DMS 273 (cell line): ENCODE measurements around the gene SH2D7.
A peak's percentile ranks its signal among the peaks of the same experiment; 100 is the strongest.

Source experiments
- DNase-seq: peaks from one replicate; lab custom pipeline; 2025; ENCODE audit not compliant: unreplicated experiment; lab: John Stamatoyannopoulos, UW

Gene SH2D7

GRCh38 chr15:78092261-78093041 lies at the start of gene SH2D7:
SH2D7 (plus strand) TSS chr15:78092561; CDS start chr15:78092585, 24 bp downstream.
- no peak for DNase-seq

DNA sequence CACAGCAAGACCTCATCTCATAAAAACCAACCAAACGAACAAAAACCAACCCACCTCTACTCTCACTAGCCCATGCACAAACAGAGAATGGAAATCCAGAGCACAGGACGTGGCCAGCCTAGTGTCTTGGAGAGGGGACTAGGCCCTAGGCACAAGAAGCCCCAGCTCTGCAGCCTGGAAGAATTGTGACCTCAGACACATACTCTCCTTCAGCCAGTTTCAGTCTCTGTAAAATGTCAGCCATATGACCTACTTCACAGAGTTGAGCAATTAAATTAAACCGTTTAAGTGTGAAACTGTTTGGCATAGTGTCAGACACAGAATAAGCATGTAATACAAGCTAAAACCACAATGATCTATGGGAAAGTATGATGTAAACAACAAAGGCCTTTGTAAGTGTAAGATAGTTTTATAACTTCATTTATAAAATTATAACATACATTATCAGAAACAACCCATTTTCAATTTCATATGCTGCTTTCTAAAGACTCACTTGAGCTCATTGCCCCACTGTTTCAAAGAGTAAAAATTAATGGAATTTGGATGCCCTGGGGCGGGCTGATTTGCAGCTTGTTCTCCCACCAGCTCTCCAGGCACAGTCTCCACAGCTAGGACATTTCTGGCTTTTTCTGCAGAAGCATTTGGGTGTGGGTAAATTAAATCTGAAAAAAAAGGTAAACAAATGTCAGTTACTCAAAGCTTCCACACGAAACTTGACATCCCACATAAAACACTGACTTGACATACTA lies 47.8 kb upstream of the SH2D7 start:
- DNase-seq = no peak

DNA sequence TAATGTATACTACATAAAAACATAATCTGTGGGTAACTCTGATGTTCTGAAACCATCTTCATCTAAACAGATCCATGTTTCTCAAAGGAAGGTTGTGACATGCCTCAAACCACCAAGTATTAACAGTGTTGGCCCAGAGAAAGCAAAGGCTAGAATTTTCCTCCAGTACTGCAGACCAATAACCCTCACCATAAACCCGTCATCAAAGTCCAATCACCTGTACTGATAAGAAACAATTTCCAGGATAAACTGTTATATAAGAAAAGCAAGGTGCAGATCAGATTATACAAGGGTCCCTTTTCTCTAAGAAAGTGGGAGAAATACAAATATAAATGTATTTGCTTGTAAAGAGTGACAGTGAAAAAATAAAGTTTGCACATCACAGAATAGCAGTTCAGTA lies 47.2 kb upstream of the SH2D7 start:
- DNase-seq = no peak

- no peak for DNase-seq
Measured at GRCh38 chr15:78046796-78047341, 45.5 kb upstream of the SH2D7 start.

DNA sequence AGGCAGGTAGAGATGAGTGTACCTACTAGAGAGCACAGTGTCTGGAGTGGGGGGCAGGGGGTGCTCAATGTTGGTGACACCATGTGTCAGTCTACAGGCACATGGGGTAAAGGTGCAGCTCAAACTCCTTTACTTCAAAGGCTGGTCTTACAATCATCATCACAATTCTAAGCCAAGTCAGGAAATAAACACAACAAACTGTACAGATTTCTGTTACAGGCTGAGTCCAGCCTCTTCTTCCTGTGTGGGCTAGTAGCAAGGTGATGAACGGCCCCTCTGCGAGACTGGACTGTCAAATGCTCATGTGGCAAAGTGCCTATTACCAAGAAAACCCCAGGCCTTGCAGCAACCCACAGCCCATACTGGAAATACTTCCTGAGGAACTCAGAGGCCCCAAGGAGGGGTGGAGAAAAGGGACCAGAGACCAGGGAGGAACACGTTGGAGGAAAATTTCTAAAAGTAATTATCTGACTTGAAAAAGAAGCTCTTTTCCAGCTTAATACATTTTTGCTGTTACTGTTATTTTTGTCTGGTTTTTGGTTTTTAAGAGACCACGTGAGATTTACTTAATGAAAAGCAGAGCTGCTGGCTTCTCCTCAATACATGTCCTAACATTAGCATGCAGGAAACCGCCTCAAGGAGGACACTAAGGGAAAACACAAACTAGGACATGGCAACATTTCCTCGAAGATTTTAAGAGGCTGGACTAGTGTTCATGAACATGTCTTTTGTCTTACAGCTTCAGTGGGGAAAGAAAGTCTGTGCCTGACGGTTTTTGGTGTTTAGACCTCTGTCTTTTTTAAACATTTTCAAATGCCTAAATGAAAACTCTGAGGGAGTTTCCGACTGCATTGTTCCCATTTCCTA lies 44.4 kb upstream of the SH2D7 start:
- DNase-seq = no peak

DNA sequence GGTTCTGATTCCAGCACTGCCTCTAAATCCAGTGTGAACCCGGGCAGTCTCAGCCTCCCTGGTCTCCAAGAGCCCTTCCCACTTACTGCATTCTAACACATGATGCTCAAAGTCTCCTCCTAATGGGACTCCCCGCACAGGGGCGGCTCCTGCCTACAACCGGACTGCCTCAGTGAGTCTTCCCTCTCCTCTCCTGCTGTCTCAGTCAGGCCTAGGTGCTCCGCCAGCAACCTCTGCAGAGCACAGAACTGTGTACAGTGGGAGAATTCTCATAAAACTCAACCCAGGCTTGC lies 43.8 kb upstream of the SH2D7 start:
- no peak for DNase-seq

DNA sequence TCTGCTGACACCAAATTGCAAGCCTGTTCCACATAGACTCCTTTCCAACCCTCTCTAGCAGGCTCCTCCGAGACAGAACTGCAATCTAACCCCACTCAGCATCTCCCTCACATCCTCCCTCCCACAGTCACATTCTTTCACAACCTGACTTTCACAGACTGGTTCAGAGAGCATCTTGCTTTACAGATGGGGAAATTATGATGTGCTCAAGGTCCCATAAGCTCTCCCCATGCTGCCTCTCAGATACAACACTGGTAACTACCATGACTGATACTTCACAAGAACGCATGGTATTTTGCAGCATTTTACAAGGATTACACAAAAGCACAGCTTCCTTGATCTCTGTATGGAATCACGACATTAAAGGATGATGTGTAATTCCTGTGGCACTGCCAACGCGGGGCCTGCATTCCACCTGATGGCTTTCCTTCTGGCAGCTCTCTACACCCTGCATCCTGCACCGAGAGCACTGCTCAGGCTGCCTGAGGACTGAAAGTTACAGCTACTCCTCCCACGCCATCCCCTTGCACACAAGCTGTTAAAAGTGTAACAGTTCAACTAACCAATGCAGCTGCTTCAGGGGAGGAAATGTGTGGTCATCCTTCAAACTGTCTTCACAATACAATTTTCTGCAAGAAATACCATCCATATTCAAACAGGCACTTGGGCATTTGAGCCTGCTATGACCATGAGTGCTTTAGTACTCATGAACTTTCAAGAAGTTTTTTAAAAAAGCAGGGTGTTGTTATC lies 42.5 kb upstream of the SH2D7 start:
- DNase-seq = peak; percentile 57

GRCh38 chr15:78050441-78050809 lies 41.9 kb upstream of the SH2D7 start:
- no peak for DNase-seq

DNA sequence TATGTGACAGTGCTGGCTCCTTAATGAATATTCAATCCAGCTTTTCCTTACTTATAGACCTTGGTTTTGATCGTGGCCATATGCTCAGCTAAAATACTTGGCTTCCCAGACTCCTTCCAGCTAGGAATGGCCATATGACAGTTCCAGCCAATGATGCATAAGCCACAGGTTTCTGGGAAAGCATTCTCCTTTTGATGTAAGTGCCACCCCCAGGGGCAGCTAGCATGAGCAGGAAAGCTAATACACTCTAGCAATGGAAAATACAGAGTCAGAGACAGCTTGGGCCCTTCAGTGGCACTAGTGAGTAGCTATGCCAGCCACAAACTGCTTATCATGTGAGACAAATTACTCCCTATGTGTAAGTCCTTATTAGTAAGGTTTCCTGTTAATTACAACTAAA lies 41.5 kb upstream of the SH2D7 start:
- DNase-seq = peak; percentile 82

GRCh38 chr15:78051596-78051995 lies 40.8 kb upstream of the SH2D7 start:
- no peak for DNase-seq

GRCh38 chr15:78052001-78052401 lies 40.4 kb upstream of the SH2D7 start:
- peak; percentile 73 for DNase-seq

DNA sequence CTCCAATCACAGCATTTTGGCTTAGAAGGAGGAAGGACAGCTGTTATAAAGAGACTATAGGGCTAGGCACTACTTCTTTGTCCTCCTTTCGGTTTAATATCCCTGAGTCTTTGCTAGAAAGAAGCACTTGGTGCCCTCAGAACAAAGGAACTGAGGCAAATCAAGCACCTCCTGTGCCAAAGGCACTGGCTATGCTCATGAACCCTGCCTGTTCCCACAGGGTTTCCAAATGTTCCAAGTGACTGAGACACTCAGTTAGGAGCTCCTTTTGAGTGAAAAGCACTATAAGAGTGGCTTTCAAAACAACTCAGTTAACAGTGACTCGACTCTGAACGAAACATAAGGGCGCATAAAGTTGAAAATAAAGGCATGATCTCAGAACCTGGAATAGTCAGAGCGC lies 39.8 kb upstream of the SH2D7 start:
- DNase-seq = no peak

GRCh38 chr15:78054518-78054917 lies 37.8 kb upstream of the SH2D7 start:
- DNase-seq = no peak

DNA sequence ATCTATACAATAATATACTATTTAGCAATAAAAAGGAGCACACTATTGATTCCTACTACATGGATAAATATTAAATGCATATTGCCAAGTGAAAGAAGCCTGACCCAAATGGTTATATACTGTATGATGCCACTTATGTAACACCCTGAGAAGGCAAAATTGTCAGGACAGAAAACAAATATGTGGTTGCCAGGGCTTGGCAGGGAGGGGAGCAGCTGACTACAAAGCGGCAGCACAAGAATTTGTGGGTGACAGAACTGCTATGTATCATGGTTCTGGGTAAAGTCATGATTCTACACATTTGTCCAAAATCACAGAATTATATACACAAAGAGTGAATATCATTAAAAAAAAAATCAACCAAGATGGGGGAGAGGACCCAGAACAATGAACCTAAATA lies 37.4 kb upstream of the SH2D7 start:
- DNase-seq = no peak

DNA sequence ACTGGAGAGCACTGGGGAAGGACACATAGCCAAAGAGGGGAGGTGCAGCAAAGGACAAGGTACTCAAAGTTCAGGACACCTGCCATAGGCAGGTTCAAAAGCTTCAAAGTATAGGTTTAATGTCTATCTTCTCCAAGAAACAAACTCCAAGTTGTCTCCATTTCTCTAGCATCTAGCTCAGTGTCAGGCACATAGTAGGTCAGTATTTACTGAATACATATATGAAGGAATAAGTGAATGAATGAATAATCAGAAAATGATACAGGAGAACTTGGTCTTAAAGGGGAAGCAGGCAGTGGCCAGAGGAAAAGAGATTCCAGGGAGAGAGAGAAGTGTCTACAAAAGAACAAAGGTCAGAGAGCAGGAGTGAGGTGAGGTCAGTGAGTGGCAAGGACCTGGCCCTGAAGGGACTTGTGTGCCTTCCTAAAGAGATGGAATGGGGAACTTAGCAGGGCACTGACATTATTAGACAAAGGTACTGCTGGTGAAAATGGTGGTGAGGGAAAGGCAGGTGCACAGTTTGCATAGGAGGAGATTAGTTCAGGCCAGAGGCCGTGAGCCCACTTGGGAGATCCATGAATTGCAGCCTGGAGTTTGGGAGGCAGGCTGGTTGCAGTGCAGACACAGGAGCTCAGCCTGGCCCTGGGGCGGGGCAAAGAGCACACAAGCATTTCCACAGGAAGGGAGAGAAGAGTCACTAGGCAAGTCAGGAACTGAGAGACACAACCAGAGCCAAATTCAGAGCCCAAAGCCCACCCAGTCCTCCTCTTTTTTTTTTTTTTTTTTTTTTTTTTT lies 36.2 kb upstream of the SH2D7 start:
- DNase-seq = peak; percentile 18

- peak; percentile 61 for DNase-seq
Measured at GRCh38 chr15:78056714-78057269, 35.6 kb upstream of the SH2D7 start.

DNA sequence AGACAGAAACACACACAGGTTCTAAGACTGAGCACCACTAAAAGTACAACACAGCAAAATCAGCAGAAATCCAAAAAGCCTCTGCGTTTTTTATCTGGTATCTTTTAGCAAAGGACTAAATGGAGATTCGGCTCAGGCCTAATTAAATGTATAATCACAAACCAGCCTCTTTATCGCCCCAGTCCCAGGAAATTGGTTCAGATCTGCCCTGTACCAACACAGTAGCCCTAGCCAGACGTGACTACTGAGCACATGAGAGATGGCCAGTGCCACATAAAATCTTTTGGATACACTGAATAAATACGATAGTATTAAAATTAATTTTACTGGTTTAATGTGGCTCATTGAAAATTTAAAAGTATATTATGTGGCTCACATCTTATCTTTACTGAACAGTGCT lies 34.6 kb upstream of the SH2D7 start:
- DNase-seq = no peak

DNA sequence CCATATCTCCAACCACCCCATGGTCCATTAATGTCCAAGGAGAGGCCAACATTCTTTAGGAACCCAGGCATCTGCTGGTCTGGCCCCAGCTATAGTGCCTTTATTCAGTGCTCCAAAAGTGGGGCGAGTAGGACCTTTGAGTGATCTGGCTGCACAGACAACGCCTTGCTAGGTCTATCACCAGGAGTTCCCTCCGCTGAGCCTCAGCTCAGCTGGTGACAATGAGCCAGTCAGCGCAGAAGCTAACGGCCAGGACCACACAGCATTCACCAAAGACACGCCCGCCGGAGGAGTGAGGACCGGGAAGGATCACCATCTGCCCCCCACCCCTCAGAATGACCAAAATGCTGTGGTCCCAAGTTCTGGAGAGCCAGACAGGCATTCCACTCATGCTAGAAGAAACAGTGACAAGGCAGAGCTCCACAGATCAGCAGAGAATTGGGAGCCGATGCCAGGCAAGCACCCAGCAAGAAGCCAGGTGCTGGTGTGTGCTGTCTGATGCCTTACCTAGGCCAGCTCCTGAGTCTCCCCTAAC lies 33.9 kb upstream of the SH2D7 start:
- DNase-seq = no peak

- peak; percentile 95 for DNase-seq
Measured at GRCh38 chr15:78059110-78059839, 33.1 kb upstream of the SH2D7 start.
